ENCODE results near the gene NCAM1. TPM values are rescaled to one million over a fixed set of nuclear protein-coding genes. Genes with fewer than 3 reads are reported as not detected.

The NCAM1 gene
- total and polyA plus RNA-seq, 9 of the 15 experiments (the other 6 are each of a cell fraction or from before 2014, with no cell fraction given): 0.09 to 0.23 TPM; not detected in 7

DNA sequence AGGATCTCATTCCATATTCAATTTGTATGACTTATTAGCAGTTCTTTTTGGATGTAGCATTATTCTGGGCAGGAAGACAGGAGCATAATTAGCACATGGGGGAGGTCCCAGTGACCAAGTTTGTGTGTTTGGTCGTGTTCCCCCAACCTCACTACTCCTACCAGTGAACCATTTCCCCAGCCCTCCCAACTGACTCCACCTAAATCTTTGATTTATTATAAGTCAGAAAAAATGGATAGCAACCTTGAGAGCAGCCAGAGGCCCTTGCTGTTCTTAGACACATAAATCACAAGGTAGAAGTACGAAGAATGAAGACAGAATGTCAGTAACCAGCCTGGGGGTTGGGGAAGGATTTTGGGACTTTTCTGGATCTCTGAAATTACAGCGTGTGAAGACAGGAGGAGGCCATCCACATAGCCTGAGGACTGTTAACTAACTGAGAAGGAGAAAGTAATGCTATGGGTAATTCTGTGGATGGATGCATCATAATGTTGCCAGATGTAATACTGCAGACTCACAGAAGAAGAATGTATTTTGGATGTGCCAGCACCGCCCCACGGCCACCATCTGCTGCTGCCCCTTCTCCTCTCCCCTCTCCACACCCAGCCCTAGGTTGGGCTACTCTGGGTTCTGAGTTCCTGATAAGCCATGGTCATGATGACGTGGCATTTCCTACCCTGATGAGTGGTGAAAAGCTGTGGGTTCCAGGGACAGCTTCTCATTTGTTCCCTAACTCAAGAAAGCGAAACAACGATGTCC lies 228.9 kb downstream of the NCAM1 start (continued):
- TF ChIP-seq, protein P1, sequence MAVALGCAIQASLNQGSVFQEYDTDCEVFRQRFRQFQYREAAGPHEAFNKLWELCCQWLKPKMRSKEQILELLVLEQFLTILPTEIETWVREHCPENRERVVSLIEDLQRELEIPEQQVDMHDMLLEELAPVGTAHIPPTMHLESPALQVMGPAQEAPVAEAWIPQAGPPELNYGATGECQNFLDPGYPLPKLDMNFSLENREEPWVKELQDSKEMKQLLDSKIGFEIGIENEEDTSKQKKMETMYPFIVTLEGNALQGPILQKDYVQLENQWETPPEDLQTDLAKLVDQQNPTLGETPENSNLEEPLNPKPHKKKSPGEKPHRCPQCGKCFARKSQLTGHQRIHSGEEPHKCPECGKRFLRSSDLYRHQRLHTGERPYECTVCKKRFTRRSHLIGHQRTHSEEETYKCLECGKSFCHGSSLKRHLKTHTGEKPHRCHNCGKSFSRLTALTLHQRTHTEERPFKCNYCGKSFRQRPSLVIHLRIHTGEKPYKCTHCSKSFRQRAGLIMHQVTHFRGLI (CRISPR knock-in tag; IDR thresholded peaks at IDR 0.05): no peak
- no peak for TF ChIP-seq CHD2 (IDR thresholded peaks at IDR 0.05; ENCODE audit: low read depth, low read length)
- no peak for TF ChIP-seq ZNF445 (CRISPR knock-in tag; IDR thresholded peaks at IDR 0.05; ENCODE audit: low read depth)
- peak; percentile 81 for TF ChIP-seq MAFK (IDR thresholded peaks at IDR 0.05; ENCODE audit: low read length)
- 0 out of 2 replicates have a peak, but pooled peaks have one; percentile 11 for TF ChIP-seq EP300 (IDR thresholded peaks at IDR 0.05; ENCODE audit: low read length)
- no peak for TF ChIP-seq DDX20 (tag; IDR thresholded peaks at IDR 0.05; ENCODE audit: low read depth)
- TF ChIP-seq ZBTB12 (CRISPR knock-in tag; IDR thresholded peaks at IDR 0.05): 0 out of 2 replicates have a peak, but pooled peaks have one; percentile 32
- TF ChIP-seq, protein P2, sequence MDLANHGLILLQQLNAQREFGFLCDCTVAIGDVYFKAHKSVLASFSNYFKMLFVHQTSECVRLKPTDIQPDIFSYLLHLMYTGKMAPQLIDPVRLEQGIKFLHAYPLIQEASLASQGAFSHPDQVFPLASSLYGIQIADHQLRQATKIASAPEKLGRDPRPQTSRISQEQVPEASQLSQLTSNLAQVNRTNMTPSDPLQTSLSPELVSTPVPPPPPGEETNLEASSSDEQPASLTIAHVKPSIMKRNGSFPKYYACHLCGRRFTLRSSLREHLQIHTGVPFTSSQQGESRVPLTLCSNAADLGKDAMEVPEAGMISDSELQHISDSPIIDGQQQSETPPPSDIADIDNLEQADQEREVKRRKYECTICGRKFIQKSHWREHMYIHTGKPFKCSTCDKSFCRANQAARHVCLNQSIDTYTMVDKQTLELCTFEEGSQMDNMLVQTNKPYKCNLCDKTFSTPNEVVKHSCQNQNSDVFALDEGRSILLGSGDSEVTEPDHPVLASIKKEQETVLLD (IDR thresholded peaks at IDR 0.05): no peak
- TF ChIP-seq NCOA2 (IDR thresholded peaks at IDR 0.05; ENCODE audit: partially characterized antibody in 2 of 2): no peak
- TF ChIP-seq, protein P3, sequence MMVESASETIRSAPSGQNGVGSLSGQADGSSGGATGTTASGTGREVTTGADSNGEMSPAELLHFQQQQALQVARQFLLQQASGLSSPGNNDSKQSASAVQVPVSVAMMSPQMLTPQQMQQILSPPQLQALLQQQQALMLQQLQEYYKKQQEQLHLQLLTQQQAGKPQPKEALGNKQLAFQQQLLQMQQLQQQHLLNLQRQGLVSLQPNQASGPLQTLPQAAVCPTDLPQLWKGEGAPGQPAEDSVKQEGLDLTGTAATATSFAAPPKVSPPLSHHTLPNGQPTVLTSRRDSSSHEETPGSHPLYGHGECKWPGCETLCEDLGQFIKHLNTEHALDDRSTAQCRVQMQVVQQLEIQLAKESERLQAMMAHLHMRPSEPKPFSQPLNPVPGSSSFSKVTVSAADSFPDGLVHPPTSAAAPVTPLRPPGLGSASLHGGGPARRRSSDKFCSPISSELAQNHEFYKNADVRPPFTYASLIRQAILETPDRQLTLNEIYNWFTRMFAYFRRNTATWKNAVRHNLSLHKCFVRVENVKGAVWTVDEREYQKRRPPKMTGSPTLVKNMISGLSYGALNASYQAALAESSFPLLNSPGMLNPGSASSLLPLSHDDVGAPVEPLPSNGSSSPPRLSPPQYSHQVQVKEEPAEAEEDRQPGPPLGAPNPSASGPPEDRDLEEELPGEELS (CRISPR knock-in tag; IDR thresholded peaks at IDR 0.05; ENCODE audit: borderline replicate concordance): no peak
- TF ChIP-seq ZNF778 (CRISPR knock-in tag; IDR thresholded peaks at IDR 0.05): no peak
- no peak for TF ChIP-seq MECOM (CRISPR knock-in tag; IDR thresholded peaks at IDR 0.05)
- no peak for TF ChIP-seq GTF2A2 (tag; IDR thresholded peaks at IDR 0.05)
- TF ChIP-seq ARHGAP35 (IDR thresholded peaks at IDR 0.05; ENCODE audit: partially characterized antibody): no peak
- TF ChIP-seq PRDM10 (IDR thresholded peaks at IDR 0.05; ENCODE audit: partially characterized antibody): peak; percentile 48
- TF ChIP-seq ATF3 (IDR thresholded peaks at IDR 0.05): peak; percentile 55
- no peak for TF ChIP-seq ATF3 (CRISPR knock-in tag; conservative IDR thresholded peaks at IDR 0.05)

Measured in K562 (cell line).